SIG-M5 (cell line): ENCODE data around the gene HGF.

Experiments
- DNase-seq: peaks from one replicate; lab custom pipeline; 2025; lab: John Stamatoyannopoulos, UW

HGF gene

GRCh38 chr7:81684033-81684432, 85.8 kb downstream of the HGF start:
- DNase-seq: no peak

- no peak for DNase-seq
Observed at GRCh38 chr7:81682873-81683272, 87.0 kb downstream of the HGF start.

GRCh38 chr7:81680120-81680519, 89.7 kb downstream of the HGF start:
- DNase-seq: no peak

GRCh38 chr7:81676813-81677212, 93.0 kb downstream of the HGF start:
- DNase-seq: no peak

GRCh38 chr7:81676105-81676811, 93.6 kb downstream of the HGF start:
- no peak for DNase-seq

DNA sequence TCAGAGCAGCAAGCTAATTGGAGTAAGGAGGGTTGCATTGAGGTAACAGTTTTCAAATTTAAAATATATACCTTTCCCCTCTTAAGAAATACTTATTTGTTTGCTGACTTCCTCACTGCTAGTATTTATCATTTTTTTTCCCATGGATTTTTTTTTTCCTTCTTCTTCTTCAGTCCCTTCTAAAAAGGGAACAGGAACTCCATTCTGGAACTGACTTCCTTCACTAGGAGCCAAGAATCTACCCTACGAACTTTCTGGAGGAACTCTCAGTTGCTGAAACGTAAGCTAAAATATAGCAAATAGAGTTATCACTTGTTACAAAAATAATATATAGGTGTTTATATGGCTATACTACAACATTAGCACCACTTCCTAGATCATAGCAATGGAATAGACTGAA, 95.4 kb downstream of the HGF start:
- no peak for DNase-seq

- DNase-seq: no peak
Observed at GRCh38 chr7:81672872-81673271, 97.0 kb downstream of the HGF start.

- DNase-seq: no peak
Observed at GRCh38 chr7:81669476-81670105, 100.3 kb downstream of the HGF start.

GRCh38 chr7:81666209-81666608, 103.6 kb downstream of the HGF start:
- no peak for DNase-seq

GRCh38 chr7:81665236-81665635, 104.6 kb downstream of the HGF start:
- DNase-seq: no peak

- DNase-seq: no peak
Observed at GRCh38 chr7:81664304-81664703, 105.5 kb downstream of the HGF start.

GRCh38 chr7:81662531-81662930, 107.3 kb downstream of the HGF start:
- DNase-seq: no peak

DNA sequence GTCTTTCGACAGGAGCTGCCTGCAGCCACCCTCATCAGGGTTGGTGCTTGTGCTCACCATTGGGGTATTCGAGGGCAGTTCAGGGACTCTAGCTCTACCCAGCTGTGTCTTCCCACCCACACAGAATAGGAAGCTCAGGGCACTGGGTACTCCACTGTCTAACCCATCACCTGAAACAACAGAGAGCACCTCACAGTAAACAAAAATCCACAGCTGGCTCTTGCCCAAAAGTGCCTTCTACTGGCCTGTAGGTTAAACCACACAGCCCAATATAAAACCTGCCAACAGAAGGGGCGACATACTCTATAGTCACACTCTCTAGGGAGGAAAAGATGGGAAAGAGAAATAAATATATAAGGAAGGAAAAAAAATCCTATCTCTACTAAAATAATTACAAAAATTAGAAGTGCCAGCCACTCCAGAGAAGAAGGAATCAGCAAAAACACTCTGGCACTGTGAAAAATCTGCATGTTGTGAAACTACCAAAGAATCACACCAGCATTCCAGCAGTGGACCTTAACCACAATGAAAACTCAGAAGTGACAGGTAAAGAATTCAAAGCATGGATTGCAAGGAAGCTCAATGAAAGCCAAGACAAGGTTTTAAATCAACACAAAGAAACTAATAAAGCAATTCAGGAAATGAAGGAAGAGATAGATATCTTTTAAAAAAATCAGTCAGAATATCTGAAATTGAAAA, 110.0 kb downstream of the HGF start:
- no peak for DNase-seq

- DNase-seq: no peak
Observed at GRCh38 chr7:81657551-81657950, 112.3 kb downstream of the HGF start.

DNA sequence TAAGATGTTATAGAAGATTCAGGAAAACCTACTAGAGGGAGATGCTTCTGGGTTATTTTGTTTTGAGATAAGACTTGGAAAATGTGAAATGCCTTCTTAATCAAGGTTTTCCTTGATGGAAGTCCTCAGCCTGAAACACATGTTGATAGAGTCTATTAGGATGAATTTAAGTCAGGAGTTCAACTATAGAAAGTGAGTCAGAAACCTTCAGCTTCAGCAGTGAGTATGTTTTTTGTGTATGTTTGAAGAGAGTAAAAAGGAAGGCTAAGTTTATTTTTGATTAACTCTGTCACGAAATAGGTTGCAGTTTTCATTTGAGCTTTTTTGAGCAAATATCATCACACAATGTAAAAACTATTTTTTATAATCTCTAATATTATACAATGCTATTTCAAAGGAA, 114.6 kb downstream of the HGF start:
- DNase-seq: no peak

GRCh38 chr7:81652225-81652624, 117.6 kb downstream of the HGF start:
- no peak for DNase-seq
